ENCODE results near the gene SRXN1. TPM values are rescaled to one million over a fixed set of nuclear protein-coding genes. Genes with fewer than 3 reads are reported as not detected.

Gene SRXN1
- total and polyA plus RNA-seq, 2 donors (not counting 3 experiments of a cell fraction or from before 2014, with no cell fraction given): 19.3 to 24.9 TPM

DNA sequence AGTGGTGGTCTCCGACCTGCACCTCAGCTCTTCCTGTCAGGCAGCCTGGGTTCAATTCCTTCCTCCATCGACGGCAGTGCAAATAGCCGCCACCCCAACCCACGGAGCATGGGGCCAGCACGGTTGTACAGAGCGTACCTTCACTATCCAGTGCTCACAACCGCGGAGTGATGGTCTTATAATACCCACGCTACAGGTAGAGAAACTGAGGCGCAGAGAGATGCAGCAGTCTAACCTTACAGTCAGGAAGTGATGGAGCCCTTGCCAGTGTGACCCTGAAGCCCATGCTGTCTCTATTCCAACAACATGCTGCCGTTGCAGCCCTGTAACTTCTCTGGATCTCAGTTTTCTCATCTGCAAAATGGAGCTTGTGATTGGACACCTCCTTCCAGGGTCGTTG lies 11.6 kb upstream of the SRXN1 start:
- Histone ChIP-seq H3K36me3 (ENCODE audit: control insufficient read depth in 2 of 2, extremely low read depth in 1 of 2, insufficient read depth in 2 of 2, low read length in 2 of 2) (no peaks in the 10 kb centered on the region), H3K79me2 (ENCODE audit: control insufficient read depth, insufficient read depth, low read length) (no peaks in the 10 kb centered on the region), H4K20me1 (replicated peaks; ENCODE audit: control insufficient read depth, extremely low read depth, insufficient read depth, low read length) (no peaks in the 10 kb centered on the region), H3K27me3 (ENCODE audit: control insufficient read depth in 2 of 2, insufficient read depth in 2 of 2, low read length in 2 of 2) (peaks cover 43 to 63% of the 10 kb centered on the region in 2 experiments), H3K4me1 (ENCODE audit: control insufficient read depth, extremely low read depth, insufficient read depth, low read length) (no peaks in the 10 kb centered on the region), H3K9me3 (replicated peaks; ENCODE audit: control insufficient read depth, insufficient read depth, low read length) (no peaks in the 10 kb centered on the region), H2AFZ (ENCODE audit: low read depth, low read length) (no peak overlapping the region), H3K9ac (replicated peaks; ENCODE audit: extremely low read depth, insufficient read depth, low read length) (no peak overlapping the region), H3K4me2 (ENCODE audit: insufficient read depth, low read length) (no peak overlapping the region), H3K4me3 (replicated peaks in 1 of 3; ENCODE audit: insufficient read depth in 1 of 3, low read depth in 1 of 3, low read length in 3 of 3) (no peak overlapping the region), H3K27ac (ENCODE audit: insufficient read depth, low read depth, low read length) (no peak overlapping the region), H3K9me1 (replicated peaks; ENCODE audit: control insufficient read depth, extremely low read depth, insufficient read depth, low read length) (no peaks in the 10 kb centered on the region)
- intact Hi-C loops (cut with micrococcal nuclease) (no loop called here), dilution Hi-C loops (cut with MboI; ENCODE audit: extremely low pct_ligation_motif_present, low sequenced_read_pairs) (no loop called here)
- TF ChIP-seq POLR2A (IDR thresholded peaks at IDR 0.05; ENCODE audit: low read depth, low read length) (no peak), GATA2 (IDR thresholded peaks at IDR 0.05; ENCODE audit: insufficient read depth, insufficient read length, low read depth, low read length) (no peak), JUN (IDR thresholded peaks at IDR 0.05; ENCODE audit: borderline replicate concordance, insufficient read depth, insufficient read length, low read depth) (no peak), POLR2AphosphoS5 (IDR thresholded peaks at IDR 0.05; ENCODE audit: insufficient read depth, low read depth, low read length) (no peak), FOS (IDR thresholded peaks at IDR 0.05; ENCODE audit: borderline replicate concordance, insufficient read depth, low read length) (no peak), MYC (IDR thresholded peaks at IDR 0.05; ENCODE audit: low read depth, low read length) (no peak), EZH2 (IDR thresholded peaks at IDR 0.05; ENCODE audit: borderline replicate concordance, low read depth, low read length, severe bottlenecking) (no peak)
- TF ChIP-seq, protein P1, sequence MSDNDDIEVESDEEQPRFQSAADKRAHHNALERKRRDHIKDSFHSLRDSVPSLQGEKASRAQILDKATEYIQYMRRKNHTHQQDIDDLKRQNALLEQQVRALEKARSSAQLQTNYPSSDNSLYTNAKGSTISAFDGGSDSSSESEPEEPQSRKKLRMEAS (IDR thresholded peaks at IDR 0.05; ENCODE audit: insufficient read depth, insufficient read length): no peak
- TF ChIP-seq, protein P2, sequence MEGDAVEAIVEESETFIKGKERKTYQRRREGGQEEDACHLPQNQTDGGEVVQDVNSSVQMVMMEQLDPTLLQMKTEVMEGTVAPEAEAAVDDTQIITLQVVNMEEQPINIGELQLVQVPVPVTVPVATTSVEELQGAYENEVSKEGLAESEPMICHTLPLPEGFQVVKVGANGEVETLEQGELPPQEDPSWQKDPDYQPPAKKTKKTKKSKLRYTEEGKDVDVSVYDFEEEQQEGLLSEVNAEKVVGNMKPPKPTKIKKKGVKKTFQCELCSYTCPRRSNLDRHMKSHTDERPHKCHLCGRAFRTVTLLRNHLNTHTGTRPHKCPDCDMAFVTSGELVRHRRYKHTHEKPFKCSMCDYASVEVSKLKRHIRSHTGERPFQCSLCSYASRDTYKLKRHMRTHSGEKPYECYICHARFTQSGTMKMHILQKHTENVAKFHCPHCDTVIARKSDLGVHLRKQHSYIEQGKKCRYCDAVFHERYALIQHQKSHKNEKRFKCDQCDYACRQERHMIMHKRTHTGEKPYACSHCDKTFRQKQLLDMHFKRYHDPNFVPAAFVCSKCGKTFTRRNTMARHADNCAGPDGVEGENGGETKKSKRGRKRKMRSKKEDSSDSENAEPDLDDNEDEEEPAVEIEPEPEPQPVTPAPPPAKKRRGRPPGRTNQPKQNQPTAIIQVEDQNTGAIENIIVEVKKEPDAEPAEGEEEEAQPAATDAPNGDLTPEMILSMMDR (IDR thresholded peaks at IDR 0.05; ENCODE audit: extremely low read depth in 1 of 2, insufficient read depth in 1 of 2, low read depth in 1 of 2, low read length in 2 of 2): no peak
- CTCF ChIA-PET: interaction anchor here (0.8 to 1.5 kb wide), 3 partner anchors 19 to 64 kb away, joined by 3 to 6 read pairs (median 3); no protein-coding TSS in a partner anchor
- FAIRE-seq (no peak), DNase-seq (ENCODE audit: low read depth, low spot score) (no peak)
- no TSS peak for BruUV-seq (replicated peaks)
- POLR2A ChIA-PET: no interaction called here
